ENCODE data around the gene EIF4E2.
A peak's percentile ranks its signal among the peaks of the same experiment; 100 is the strongest.

The EIF4E2 gene

DNA sequence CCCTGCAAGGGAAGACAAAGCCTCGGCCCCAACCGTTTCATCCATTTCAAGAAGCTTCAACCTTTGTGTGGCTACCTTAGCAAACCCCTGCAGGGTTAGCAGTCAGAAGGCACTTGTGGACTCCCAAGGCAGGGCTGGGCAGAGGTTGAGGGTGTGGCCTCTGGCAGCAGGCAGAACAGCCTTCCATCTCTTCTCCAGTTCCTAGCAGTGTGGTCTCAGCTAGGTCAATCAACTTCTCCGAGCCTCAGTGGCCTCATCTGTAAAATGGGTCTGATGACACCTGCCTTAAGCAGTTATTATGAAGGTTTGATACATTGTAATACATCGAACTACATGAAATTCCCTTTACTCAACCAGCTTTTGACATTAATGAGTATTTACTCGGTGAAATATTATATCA is 37.1 kb upstream of the EIF4E2 start:
- Histone ChIP-seq H3K14ac (ENCODE audit: low read length) (no peak overlapping the region), H3K18ac (ENCODE audit: low read length) (no peak overlapping the region), H3K4ac (ENCODE audit: low read depth, low read length) (no peak overlapping the region), H3K27ac (ENCODE audit: low read depth, low read length) (no peak overlapping the region), H2BK120ac (ENCODE audit: insufficient read depth, low read length, poor library complexity) (no peak overlapping the region), H3K36me3 (ENCODE audit: control insufficient read depth in 1 of 2, insufficient read depth in 2 of 2, low read length in 2 of 2) (no peaks in the 10 kb centered on the region), H3K4me2 (ENCODE audit: low read length) (no peak overlapping the region), H3K23ac (ENCODE audit: low read length) (no peak overlapping the region), H3K9ac (ENCODE audit: low read length) (no peak overlapping the region), H3K79me1 (ENCODE audit: low read length) (no peaks in the 10 kb centered on the region), H2BK12ac (ENCODE audit: low read length) (no peak overlapping the region), H2BK5ac (ENCODE audit: low read depth, low read length, poor library complexity) (no peak overlapping the region), H3K27me3 (ENCODE audit: insufficient read depth, low read length) (no peaks in the 10 kb centered on the region), H4K91ac (ENCODE audit: low read depth, low read length) (no peak overlapping the region), H3K4me1 (ENCODE audit: control insufficient read depth in 1 of 2, insufficient read depth in 2 of 2, low read length in 2 of 2) (no peaks in the 10 kb centered on the region), H3K4me3 (ENCODE audit: low read depth, low read length) (no peak overlapping the region), H2AFZ (ENCODE audit: insufficient read depth, low read length, poor library complexity) (no peak overlapping the region), H4K12ac (ENCODE audit: low read depth, low read length) (no peak overlapping the region), H3K79me2 (ENCODE audit: control insufficient read depth, insufficient read depth, low read length, poor library complexity) (no peaks in the 10 kb centered on the region), H4K8ac (ENCODE audit: low read depth, low read length) (no peak overlapping the region), H2AK5ac (ENCODE audit: low read length) (no peak overlapping the region), H3K9me3 (ENCODE audit: insufficient read depth, low read depth, low read length) (peaks cover 3% of the 10 kb centered on the region)
- DNase-seq, result no peak
- no CpG with 5 or more reads among the region's 5 CpGs for WGBS (ENCODE audit: extremely low coverage, insufficient coverage, insufficient read length)

- no peak overlapping the region for H2AFZ ChIP-seq (ENCODE audit: insufficient read depth, low read length, poor library complexity)
- no peak overlapping the region for H3K4ac ChIP-seq (ENCODE audit: low read depth, low read length)
- H3K14ac ChIP-seq (ENCODE audit: low read length), result no peak overlapping the region
- H3K18ac ChIP-seq (ENCODE audit: low read length), result no peak overlapping the region
- no peak overlapping the region for H3K23ac ChIP-seq (ENCODE audit: low read length)
- H2BK120ac ChIP-seq (ENCODE audit: insufficient read depth, low read length, poor library complexity), result no peak overlapping the region
- H3K4me2 ChIP-seq (ENCODE audit: low read length), result no peak overlapping the region
- no peaks in the 10 kb centered on the region for H3K27me3 ChIP-seq (ENCODE audit: insufficient read depth, low read length)
- DNase-seq, result no peak
- H3K4me3 ChIP-seq (ENCODE audit: low read depth, low read length), result no peak overlapping the region
- H3K79me1 ChIP-seq (ENCODE audit: low read length), result no peaks in the 10 kb centered on the region
- H4K12ac ChIP-seq (ENCODE audit: low read depth, low read length), result no peak overlapping the region
- H3K4me1 ChIP-seq (ENCODE audit: control insufficient read depth in 1 of 2, insufficient read depth in 2 of 2, low read length in 2 of 2), result no peaks in the 10 kb centered on the region
- no peaks in the 10 kb centered on the region for H3K36me3 ChIP-seq (ENCODE audit: control insufficient read depth in 1 of 2, insufficient read depth in 2 of 2, low read length in 2 of 2)
- no CpG with 5 or more reads among the region's 7 CpGs for WGBS (ENCODE audit: extremely low coverage, insufficient coverage, insufficient read length)
- H3K9me3 ChIP-seq (ENCODE audit: insufficient read depth, low read depth, low read length), result peaks cover 1% of the 10 kb centered on the region
- H3K79me2 ChIP-seq (ENCODE audit: control insufficient read depth, insufficient read depth, low read length, poor library complexity), result no peaks in the 10 kb centered on the region
- H4K8ac ChIP-seq (ENCODE audit: low read depth, low read length), result no peak overlapping the region
- no peak overlapping the region for H4K91ac ChIP-seq (ENCODE audit: low read depth, low read length)
- no peak overlapping the region for H2BK12ac ChIP-seq (ENCODE audit: low read length)
- no peak overlapping the region for H2AK5ac ChIP-seq (ENCODE audit: low read length)
- no peak overlapping the region for H3K27ac ChIP-seq (ENCODE audit: low read depth, low read length)
- no peak overlapping the region for H2BK5ac ChIP-seq (ENCODE audit: low read depth, low read length, poor library complexity)
- no peak overlapping the region for H3K9ac ChIP-seq (ENCODE audit: low read length)
Measured at GRCh38 chr2:232515639-232516038, 34.9 kb upstream of the EIF4E2 start.

DNA sequence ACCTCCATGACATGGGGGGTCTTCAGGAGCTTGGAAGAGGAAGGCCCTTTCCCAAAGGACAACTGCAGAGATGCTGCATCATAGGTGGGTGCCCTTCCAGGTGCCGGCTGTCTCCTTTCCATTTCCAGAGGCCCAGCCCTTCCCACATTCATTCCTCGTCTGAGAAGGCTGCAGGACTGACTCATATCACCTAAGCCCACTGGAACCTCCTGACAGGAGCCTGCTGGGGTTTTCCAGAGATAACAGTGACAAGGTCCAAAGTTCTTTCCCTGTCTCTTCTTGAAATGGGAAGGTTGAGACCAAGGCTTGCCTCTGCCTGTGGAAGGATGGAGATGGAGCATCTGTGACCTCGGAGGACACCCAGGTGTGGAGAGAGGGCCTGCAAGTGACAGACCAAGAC is 33.9 kb upstream of the EIF4E2 start:
- DNase-seq, result peak in 1 of 2 donors; percentile 4
- Histone ChIP-seq H4K8ac (ENCODE audit: low read depth, low read length) (no peak overlapping the region), H4K12ac (ENCODE audit: low read depth, low read length) (no peak overlapping the region), H3K9ac (ENCODE audit: low read length) (no peak overlapping the region), H3K23ac (ENCODE audit: low read length) (no peak overlapping the region), H2AK5ac (ENCODE audit: low read length) (no peak overlapping the region), H3K79me1 (ENCODE audit: low read length) (no peaks in the 10 kb centered on the region), H2BK12ac (ENCODE audit: low read length) (no peak overlapping the region), H3K4me2 (ENCODE audit: low read length) (no peak overlapping the region), H3K79me2 (ENCODE audit: control insufficient read depth, insufficient read depth, low read length, poor library complexity) (no peaks in the 10 kb centered on the region), H3K9me3 (ENCODE audit: insufficient read depth, low read depth, low read length) (peaks cover 1% of the 10 kb centered on the region), H3K4me1 (ENCODE audit: control insufficient read depth in 1 of 2, insufficient read depth in 2 of 2, low read length in 2 of 2) (no peaks in the 10 kb centered on the region), H3K14ac (ENCODE audit: low read length) (no peak overlapping the region), H3K4me3 (ENCODE audit: low read depth, low read length) (no peak overlapping the region), H2BK5ac (ENCODE audit: low read depth, low read length, poor library complexity) (no peak overlapping the region), H3K18ac (ENCODE audit: low read length) (no peak overlapping the region), H2BK120ac (ENCODE audit: insufficient read depth, low read length, poor library complexity) (no peak overlapping the region), H4K91ac (ENCODE audit: low read depth, low read length) (no peak overlapping the region), H3K27ac (ENCODE audit: low read depth, low read length) (no peak overlapping the region), H3K27me3 (ENCODE audit: insufficient read depth, low read length) (no peaks in the 10 kb centered on the region), H3K36me3 (ENCODE audit: control insufficient read depth in 1 of 2, insufficient read depth in 2 of 2, low read length in 2 of 2) (no peaks in the 10 kb centered on the region), H2AFZ (ENCODE audit: insufficient read depth, low read length, poor library complexity) (no peak overlapping the region), H3K4ac (ENCODE audit: low read depth, low read length) (no peak overlapping the region)
- WGBS (ENCODE audit: extremely low coverage, insufficient coverage, insufficient read length), result no CpG with 5 or more reads among the region's 3 CpGs

- Histone ChIP-seq H3K79me1 (ENCODE audit: low read length) (no peaks in the 10 kb centered on the region), H3K4me2 (ENCODE audit: low read length) (no peak overlapping the region), H4K12ac (ENCODE audit: low read depth, low read length) (no peak overlapping the region), H2BK12ac (ENCODE audit: low read length) (no peak overlapping the region), H3K4ac (ENCODE audit: low read depth, low read length) (no peak overlapping the region), H4K8ac (ENCODE audit: low read depth, low read length) (no peak overlapping the region), H3K9me3 (ENCODE audit: insufficient read depth, low read depth, low read length) (peaks cover 2% of the 10 kb centered on the region), H3K18ac (ENCODE audit: low read length) (no peak overlapping the region), H3K27me3 (ENCODE audit: insufficient read depth, low read length) (peaks cover 17% of the 10 kb centered on the region), H3K23ac (ENCODE audit: low read length) (no peak overlapping the region), H2BK120ac (ENCODE audit: insufficient read depth, low read length, poor library complexity) (no peak overlapping the region), H3K4me1 (ENCODE audit: control insufficient read depth in 1 of 2, insufficient read depth in 2 of 2, low read length in 2 of 2) (no peaks in the 10 kb centered on the region), H4K91ac (ENCODE audit: low read depth, low read length) (no peak overlapping the region), H2AK5ac (ENCODE audit: low read length) (no peak overlapping the region), H3K36me3 (ENCODE audit: control insufficient read depth in 1 of 2, insufficient read depth in 2 of 2, low read length in 2 of 2) (no peaks in the 10 kb centered on the region), H3K9ac (ENCODE audit: low read length) (no peak overlapping the region), H3K4me3 (ENCODE audit: low read depth, low read length) (no peak overlapping the region), H2AFZ (ENCODE audit: insufficient read depth, low read length, poor library complexity) (no peak overlapping the region), H2BK5ac (ENCODE audit: low read depth, low read length, poor library complexity) (no peak overlapping the region), H3K27ac (ENCODE audit: low read depth, low read length) (no peak overlapping the region), H3K79me2 (ENCODE audit: control insufficient read depth, insufficient read depth, low read length, poor library complexity) (no peaks in the 10 kb centered on the region), H3K14ac (ENCODE audit: low read length) (no peak overlapping the region)
- WGBS (ENCODE audit: extremely low coverage, insufficient coverage, insufficient read length), result no CpG with 5 or more reads among the region's 6 CpGs
- DNase-seq, result peak; percentile 10 to 60
Measured at GRCh38 chr2:232518844-232519243, 31.6 kb upstream of the EIF4E2 start.
